Activated CD8-positive, alpha-beta memory T cell treated with anti-CD3 and anti-CD28 coated beads, Interleukin-2, amount 10 ng/mL, durations not matched to agents 7 days and 5 days (primary cell): ENCODE results near the gene KAT6B. TPM values are rescaled to one million over a fixed set of nuclear protein-coding genes. Genes with fewer than 3 reads are reported as not detected.

ENCODE experiments used
- ATAC-seq: fragments of 150-1000 bp; cut with Tn5 transposase; one replicate; pipeline ENCODE4 v1.10.0; 2021; ENCODE audit warnings: moderate library complexity
- CTCF ChIA-PET: fragments of 350-600 bp; sonication (Branson Sonifier 250); formaldehyde crosslinking; loops from one replicate; lab custom pipeline; 2021; ENCODE audit warnings: antibody characterized with exemption; lab: Charles Lee
- DNase-seq: peaks from one replicate; pipeline ENCODE4 v3.0.0-alpha.2; 2020
- H3K27ac Mint-ChIP-seq: one replicate; pipeline ENCODE4 v1.8.0; 2021; ENCODE audit warnings: mild to moderate bottlenecking, mixed read lengths
- H3K27me3 Mint-ChIP-seq: one replicate; pipeline ENCODE4 v1.8.0; 2021; ENCODE audit warnings: mixed read lengths
- H3K36me3 Mint-ChIP-seq: one replicate; pipeline ENCODE4 v1.8.0; 2021; ENCODE audit warnings: mild to moderate bottlenecking, mixed read lengths
- H3K4me1 Mint-ChIP-seq: one replicate; pipeline ENCODE4 v1.8.0; 2021; ENCODE audit warnings: mixed read lengths
- H3K4me3 Mint-ChIP-seq: one replicate; pipeline ENCODE4 v1.8.0; 2021; ENCODE audit warnings: mild to moderate bottlenecking, moderate library complexity, mixed read lengths
- H3K9me3 Mint-ChIP-seq: one replicate; pipeline ENCODE4 v1.8.0; 2022; ENCODE audit warnings: low read depth, mixed read lengths
- total RNA-seq, 2 experiments: library from RNA; stranded (reverse); gene quantifications; one replicate each; pipeline ENCODE4 v1.2.3, GENCODE V29; 2021

The KAT6B gene
- total RNA-seq, 2 experiments from 2014 or later = 32.5 to 33.9 TPM

GRCh38 chr10:75018686-75019307 lies 192.4 kb downstream of the KAT6B start:
- DNase-seq (no peak), ATAC-seq (no peak)
- Mint-ChIP-seq H3K4me3 (no peak overlapping the region), H3K27me3 (no peaks in the 10 kb centered on the region), H3K27ac (peak overlapping the region; percentile 12), H3K36me3 (peaks cover 15% of the 10 kb centered on the region), H3K4me1 (peaks cover 27% of the 10 kb centered on the region), H3K9me3 (no peaks in the 10 kb centered on the region)
- CTCF ChIA-PET = interaction anchor here (0.6 to 3.9 kb wide), 13 partner anchors 31 to 774 kb away, joined by 3 to 42 read pairs (median 4); partner anchors contain the start of gene COMTD1

- Mint-ChIP-seq H3K9me3 (no peaks in the 10 kb centered on the region), H3K27me3 (no peaks in the 10 kb centered on the region), H3K4me1 (peaks cover 23% of the 10 kb centered on the region), H3K4me3 (no peak overlapping the region), H3K27ac (peak overlapping the region; percentile 41), H3K36me3 (peaks cover 13% of the 10 kb centered on the region)
- ATAC-seq (peak; percentile 66), DNase-seq (no peak)
- CTCF ChIA-PET = interaction anchor here (0.6 to 3.9 kb wide), 27 partner anchors 8 to 776 kb away, joined by 3 to 42 read pairs (median 4); partner anchors contain the start of gene COMTD1
Measured at GRCh38 chr10:75019370-75019769, 193.0 kb downstream of the KAT6B start.

- Mint-ChIP-seq H3K36me3 (peaks cover 16% of the 10 kb centered on the region), H3K27me3 (no peaks in the 10 kb centered on the region), H3K27ac (no peak overlapping the region), H3K4me3 (no peak overlapping the region), H3K9me3 (no peaks in the 10 kb centered on the region), H3K4me1 (peaks cover 17% of the 10 kb centered on the region)
- ATAC-seq = no peak
- CTCF ChIA-PET = interaction anchor here (0.8 to 3.9 kb wide), 27 partner anchors 11 to 777 kb away, joined by 3 to 42 read pairs (median 4); partner anchors contain the start of gene COMTD1
- DNase-seq = no peak
Measured at GRCh38 chr10:75020168-75020567, 193.8 kb downstream of the KAT6B start.

- Mint-ChIP-seq H3K9me3 (no peaks in the 10 kb centered on the region), H3K27me3 (no peaks in the 10 kb centered on the region), H3K4me3 (no peak overlapping the region), H3K27ac (peak overlapping the region; percentile 6), H3K36me3 (peaks cover 13% of the 10 kb centered on the region), H3K4me1 (peaks cover 15% of the 10 kb centered on the region)
- ATAC-seq (no peak), DNase-seq (no peak)
- CTCF ChIA-PET = interaction anchor here (0.8 to 3.9 kb wide), 18 partner anchors 11 to 780 kb away, joined by 3 to 42 read pairs (median 3); no protein-coding TSS in a partner anchor
Measured at GRCh38 chr10:75021379-75022249, 195.2 kb downstream of the KAT6B start.

GRCh38 chr10:75023074-75023473 lies 196.7 kb downstream of the KAT6B start:
- no peaks in the 10 kb centered on the region for H3K27me3 Mint-ChIP-seq
- H3K9me3 Mint-ChIP-seq = no peaks in the 10 kb centered on the region
- H3K4me3 Mint-ChIP-seq = no peak overlapping the region
- peaks cover 15% of the 10 kb centered on the region for H3K4me1 Mint-ChIP-seq
- no peak for ATAC-seq
- H3K27ac Mint-ChIP-seq = no peak overlapping the region
- CTCF ChIA-PET = interaction anchor here (3.6 kb wide), 1 partner anchor 273 kb away, joined by 8 read pairs; no protein-coding TSS in a partner anchor
- peaks cover 15% of the 10 kb centered on the region for H3K36me3 Mint-ChIP-seq
- no peak for DNase-seq

- Mint-ChIP-seq H3K27ac (no peak overlapping the region), H3K36me3 (peaks cover 20% of the 10 kb centered on the region), H3K4me1 (peaks cover 8% of the 10 kb centered on the region), H3K27me3 (no peaks in the 10 kb centered on the region), H3K4me3 (no peak overlapping the region), H3K9me3 (no peaks in the 10 kb centered on the region)
- no peak for DNase-seq
- CTCF ChIA-PET = interaction anchor here (0.8 kb wide), 1 partner anchor 286 kb away, joined by 4 read pairs; no protein-coding TSS in a partner anchor
- no peak for ATAC-seq
Measured at GRCh38 chr10:75024971-75025523, 198.6 kb downstream of the KAT6B start.

GRCh38 chr10:75028049-75028448 lies 201.6 kb downstream of the KAT6B start:
- DNase-seq = no peak
- Mint-ChIP-seq H3K4me1 (no peaks in the 10 kb centered on the region), H3K36me3 (peaks cover 18% of the 10 kb centered on the region), H3K9me3 (no peaks in the 10 kb centered on the region), H3K4me3 (no peak overlapping the region), H3K27ac (no peak overlapping the region), H3K27me3 (no peaks in the 10 kb centered on the region)
- CTCF ChIA-PET = interaction anchor here (0.9 to 1.0 kb wide), 2 partner anchors 34 to 762 kb away, joined by 3 read pairs; no protein-coding TSS in a partner anchor
- ATAC-seq = no peak

GRCh38 chr10:75028748-75029147 lies 202.3 kb downstream of the KAT6B start:
- H3K4me1 Mint-ChIP-seq = peaks cover 2% of the 10 kb centered on the region
- DNase-seq (no peak), ATAC-seq (no peak)
- no peak overlapping the region for H3K4me3 Mint-ChIP-seq
- peaks cover 18% of the 10 kb centered on the region for H3K36me3 Mint-ChIP-seq
- H3K27me3 Mint-ChIP-seq = no peaks in the 10 kb centered on the region
- H3K9me3 Mint-ChIP-seq = no peaks in the 10 kb centered on the region
- no peak overlapping the region for H3K27ac Mint-ChIP-seq
- CTCF ChIA-PET = no interaction called here

- ATAC-seq (no peak), DNase-seq (no peak)
- Mint-ChIP-seq H3K4me3 (no peak overlapping the region), H3K9me3 (no peaks in the 10 kb centered on the region), H3K36me3 (peaks cover 18% of the 10 kb centered on the region), H3K4me1 (peaks cover 8% of the 10 kb centered on the region), H3K27me3 (no peaks in the 10 kb centered on the region), H3K27ac (no peak overlapping the region)
- CTCF ChIA-PET = no interaction called here
Measured at GRCh38 chr10:75029420-75029819, 203.0 kb downstream of the KAT6B start.

- peaks cover 16% of the 10 kb centered on the region for H3K36me3 Mint-ChIP-seq
- H3K4me1 Mint-ChIP-seq = peaks cover 12% of the 10 kb centered on the region
- H3K4me3 Mint-ChIP-seq = no peak overlapping the region
- CTCF ChIA-PET = no interaction called here
- H3K27ac Mint-ChIP-seq = no peak overlapping the region
- H3K27me3 Mint-ChIP-seq = no peaks in the 10 kb centered on the region
- H3K9me3 Mint-ChIP-seq = no peaks in the 10 kb centered on the region
- ATAC-seq (no peak), DNase-seq (no peak)
Measured at GRCh38 chr10:75029857-75030256, 203.5 kb downstream of the KAT6B start.

GRCh38 chr10:75030371-75030770 lies 204.0 kb downstream of the KAT6B start:
- CTCF ChIA-PET = no interaction called here
- peaks cover 14% of the 10 kb centered on the region for H3K36me3 Mint-ChIP-seq
- peaks cover 17% of the 10 kb centered on the region for H3K4me1 Mint-ChIP-seq
- H3K4me3 Mint-ChIP-seq = no peak overlapping the region
- DNase-seq (no peak), ATAC-seq (no peak)
- H3K27ac Mint-ChIP-seq = no peak overlapping the region
- H3K9me3 Mint-ChIP-seq = no peaks in the 10 kb centered on the region
- no peaks in the 10 kb centered on the region for H3K27me3 Mint-ChIP-seq

GRCh38 chr10:75032119-75032518 lies 205.7 kb downstream of the KAT6B start:
- Mint-ChIP-seq H3K27ac (no peak overlapping the region), H3K4me1 (peaks cover 26% of the 10 kb centered on the region), H3K36me3 (peaks cover 10% of the 10 kb centered on the region), H3K4me3 (no peak overlapping the region), H3K9me3 (no peaks in the 10 kb centered on the region), H3K27me3 (no peaks in the 10 kb centered on the region)
- DNase-seq (no peak), ATAC-seq (no peak)
- CTCF ChIA-PET = interaction anchor here (0.6 to 1.2 kb wide), 3 partner anchors 15 to 299 kb away, joined by 3 read pairs; no protein-coding TSS in a partner anchor

GRCh38 chr10:75032813-75033212 lies 206.4 kb downstream of the KAT6B start:
- CTCF ChIA-PET = no interaction called here
- no peaks in the 10 kb centered on the region for H3K9me3 Mint-ChIP-seq
- H3K4me3 Mint-ChIP-seq = no peak overlapping the region
- H3K4me1 Mint-ChIP-seq = peaks cover 26% of the 10 kb centered on the region
- DNase-seq (peak; percentile 19), ATAC-seq (no peak)
- peaks cover 9% of the 10 kb centered on the region for H3K36me3 Mint-ChIP-seq
- no peaks in the 10 kb centered on the region for H3K27me3 Mint-ChIP-seq
- H3K27ac Mint-ChIP-seq = no peak overlapping the region
